Right ventricle myocardium superior (tissue), 1 donor: ENCODE data around the gene POLR2E. TPM values are rescaled to one million over a fixed set of nuclear protein-coding genes. Genes with fewer than 3 reads are reported as not detected.

Source experiments
- ATAC-seq: fragments of 200-7000 bp; cut with Tn5 transposase; one replicate; pipeline ENCODE4 v1.9.1; 2020; ENCODE audit warnings: mild to moderate bottlenecking; ENCODE audit not compliant: poor library complexity
- DNase-seq: peaks from one replicate; pipeline ENCODE4 v3.0.0-alpha.2; 2020
- intact Hi-C: fragments of 100-400 bp; cut with DNase I; formaldehyde crosslinking; loops from one replicate; pipeline ENCODE4 v1.11.2; 2022
- total RNA-seq: library from RNA; stranded (reverse); fragmentation: NEBNext Ultra II Directional; extraction: Animal tissue kit (Norgen Biotek cat#: 25700); gene quantifications from one replicate; pipeline ENCODE4 v1.2.1, GENCODE V29; 2021
- donor health status: DM: no; HTN: yes; CAD: no; lungs with severe emphysema.

POLR2E gene
- total RNA-seq, 1 donor from 2014 or later = 146 TPM

- DNase-seq = no peak
Observed at GRCh38 chr19:1058112-1058511, 37.1 kb downstream of the POLR2E start.

GRCh38 chr19:1057176-1057855 lies 37.9 kb downstream of the POLR2E start:
- DNase-seq (no peak), ATAC-seq (no peak)
- intact Hi-C loops = no loop called here

More at GRCh38 chr19:1058112-1058511, 37.1 kb downstream of the POLR2E start:
- intact Hi-C loops = no loop called here
- ATAC-seq = no peak

- ATAC-seq (no peak), DNase-seq (no peak)
- intact Hi-C loops = no loop called here
Observed at GRCh38 chr19:1055886-1056620, 39.1 kb downstream of the POLR2E start.

GRCh38 chr19:1055028-1055425 lies 40.1 kb downstream of the POLR2E start:
- ATAC-seq = no peak
- intact Hi-C loops = no loop called here
- DNase-seq = no peak

- ATAC-seq (no peak), DNase-seq (no peak)
- intact Hi-C loops = no loop called here
Observed at GRCh38 chr19:1054102-1055027, 40.8 kb downstream of the POLR2E start.

GRCh38 chr19:1053176-1054101 lies 41.7 kb downstream of the POLR2E start:
- intact Hi-C loops = no loop called here
- ATAC-seq (no peak), DNase-seq (no peak)

GRCh38 chr19:1052349-1052975 lies 42.7 kb downstream of the POLR2E start:
- no peak for DNase-seq
- no peak for ATAC-seq
- intact Hi-C loops = no loop called here

- intact Hi-C loops = no loop called here
- DNase-seq (no peak), ATAC-seq (no peak)
Observed at GRCh38 chr19:1051791-1052190, 43.4 kb downstream of the POLR2E start.

- DNase-seq = no peak
- intact Hi-C loops = no loop called here
- no peak for ATAC-seq
Observed at GRCh38 chr19:1050989-1051788, 44.0 kb downstream of the POLR2E start.

GRCh38 chr19:1049800-1050199 lies 45.4 kb downstream of the POLR2E start:
- intact Hi-C loops = no loop called here
- DNase-seq (no peak), ATAC-seq (no peak)

GRCh38 chr19:1049106-1049505 lies 46.1 kb downstream of the POLR2E start:
- DNase-seq (no peak), ATAC-seq (no peak)
- intact Hi-C loops = no loop called here

GRCh38 chr19:1047696-1048147 lies 47.5 kb downstream of the POLR2E start:
- DNase-seq (no peak), ATAC-seq (no peak)
- intact Hi-C loops = no loop called here

GRCh38 chr19:1046836-1047695 lies 48.1 kb downstream of the POLR2E start:
- DNase-seq = no peak
- intact Hi-C loops = no loop called here
- no peak for ATAC-seq

- ATAC-seq (no peak), DNase-seq (no peak)
- intact Hi-C loops = no loop called here
Observed at GRCh38 chr19:1046117-1046626, 49.0 kb downstream of the POLR2E start.

- no peak for DNase-seq
Observed at GRCh38 chr19:1045247-1045603, 50.0 kb downstream of the POLR2E start.

More at GRCh38 chr19:1045247-1045603, 50.0 kb downstream of the POLR2E start:
- intact Hi-C loops = no loop called here
- ATAC-seq = no peak
